ENCODE results near the gene DNAJC25. TPM values are rescaled to one million over a fixed set of nuclear protein-coding genes. Genes with fewer than 3 reads are reported as not detected.

Gene DNAJC25
- total and polyA plus RNA-seq, 2 of the 13 experiments (the other 11 are each of a cell fraction or from before 2014, with no cell fraction given): 5.7 to 10.2 TPM

- no peak for TF ChIP-seq NR1H2 (CRISPR knock-in tag; IDR thresholded peaks at IDR 0.05; ENCODE audit: borderline replicate concordance, low read depth)
- TF ChIP-seq ZNF782 (CRISPR knock-in tag; IDR thresholded peaks at IDR 0.05; ENCODE audit: borderline replicate concordance): peak; percentile 75; the same call in 1 of the 2 replicates
- peak; percentile 98 for TF ChIP-seq ARID4A (CRISPR knock-in tag; IDR thresholded peaks at IDR 0.05; ENCODE audit: borderline replicate concordance)
- TF ChIP-seq GATA4 (IDR thresholded peaks at IDR 0.05; ENCODE audit: borderline replicate concordance, low read depth): peak; percentile 92
- no peak for TF ChIP-seq SNAI1 (CRISPR knock-in tag; IDR thresholded peaks at IDR 0.05; ENCODE audit: borderline replicate concordance)
- no peak; the same call in 1 of the 2 replicates for TF ChIP-seq ZNF552 (CRISPR knock-in tag; IDR thresholded peaks at IDR 0.05; ENCODE audit: borderline replicate concordance)
- TF ChIP-seq CSRNP1 (CRISPR knock-in tag; IDR thresholded peaks at IDR 0.05): no peak
- TF ChIP-seq CREM (IDR thresholded peaks at IDR 0.05): peak; percentile 81
- TF ChIP-seq CREM (CRISPR knock-in tag; IDR thresholded peaks at IDR 0.05): no peak
- no peak; the same call in none of the 2 replicates for TF ChIP-seq FOXA3 (CRISPR knock-in tag; IDR thresholded peaks at IDR 0.05)
- no peak for TF ChIP-seq ZNF788 (CRISPR knock-in tag; IDR thresholded peaks at IDR 0.05; ENCODE audit: borderline replicate concordance)
- no peak for TF ChIP-seq U2AF2 (IDR thresholded peaks at IDR 0.05; ENCODE audit: low read depth, low read length)
- no peak for TF ChIP-seq RNF219 (CRISPR knock-in tag; IDR thresholded peaks at IDR 0.05)
- peak; percentile 79 for TF ChIP-seq BORCS8-MEF2B (CRISPR knock-in tag; IDR thresholded peaks at IDR 0.05)
- no peak for TF ChIP-seq PHF21A (CRISPR knock-in tag; IDR thresholded peaks at IDR 0.05)
- peak; percentile 90 for TF ChIP-seq UBTF (CRISPR knock-in tag; IDR thresholded peaks at IDR 0.05)
- TF ChIP-seq FLYWCH1 (CRISPR knock-in tag; IDR thresholded peaks at IDR 0.05): no peak
- TF ChIP-seq RAD51 (IDR thresholded peaks at IDR 0.05; ENCODE audit: borderline replicate concordance): no peak
- TF ChIP-seq SIN3A (IDR thresholded peaks at IDR 0.05; ENCODE audit: borderline replicate concordance, low read depth, low read length): peak; percentile 86; the same call in 1 of the 2 replicates
Measured at GRCh38 chr9:111631214-111631971, at the start of gene DNAJC25 (continued).

Measured in HepG2 (cell line).